Transverse colon (tissue), 3 donors: Measurements from ENCODE around the gene HERPUD1.

Experiments used
- CTCF ChIP-seq, 5 experiments: fragments of 200-600 bp in 3 of 5; fragments of 450-650 bp in 2 of 5; sonication (generic) in 3 of 5; IDR thresholded peaks; 1 replicate in 2 of 5; 2 replicates in 3 of 5; pipeline ENCODE4 v1.5.1; 2016 to 2017; ENCODE audit warnings: antibody characterized with exemption in 5 of 5, inconsistent platforms in 3 of 5, mild to moderate bottlenecking in 2 of 5, moderate library complexity in 1 of 5
- POLR2A ChIP-seq: fragments of 450-650 bp; IDR thresholded peaks from one replicate; pipeline ENCODE4 v1.6.1; 2016; ENCODE audit warnings: antibody characterized with exemption, mild to moderate bottlenecking, moderate library complexity

GRCh38 chr16:56897026-56897799 is 34.7 kb upstream of the HERPUD1 start:
- TF ChIP-seq POLR2A = no peak
- TF ChIP-seq CTCF (IDR thresholded peaks at IDR 0.05) = no peak
